ENCODE results near the gene ACSL1.

GRCh38 chr4:184810720-184811119, 15.0 kb downstream of the ACSL1 start:
- TF ChIP-seq GATA3 (IDR thresholded peaks at IDR 0.05; ENCODE audit: low read depth, low read length) (no peak), GATA2 (IDR thresholded peaks at IDR 0.05; ENCODE audit: low read depth, low read length) (no peak)
